HepG2 (cell line): ENCODE measurements around the gene SINHCAF.

Experiments
- MXI1 ChIP-seq: IDR thresholded peaks from 3 replicates; pipeline ENCODE4 v1.6.1; 2012; ENCODE audit warnings: low read depth, low read length, inconsistent platforms, borderline replicate concordance
- NR2C2 ChIP-seq: sonication (generic); formaldehyde crosslinking; IDR thresholded peaks from 2 replicates; pipeline ENCODE4 v1.4.0; 2020; ENCODE audit warnings: missing genetic modification reagents, mild to moderate bottlenecking, moderate library complexity, borderline replicate concordance

DNA sequence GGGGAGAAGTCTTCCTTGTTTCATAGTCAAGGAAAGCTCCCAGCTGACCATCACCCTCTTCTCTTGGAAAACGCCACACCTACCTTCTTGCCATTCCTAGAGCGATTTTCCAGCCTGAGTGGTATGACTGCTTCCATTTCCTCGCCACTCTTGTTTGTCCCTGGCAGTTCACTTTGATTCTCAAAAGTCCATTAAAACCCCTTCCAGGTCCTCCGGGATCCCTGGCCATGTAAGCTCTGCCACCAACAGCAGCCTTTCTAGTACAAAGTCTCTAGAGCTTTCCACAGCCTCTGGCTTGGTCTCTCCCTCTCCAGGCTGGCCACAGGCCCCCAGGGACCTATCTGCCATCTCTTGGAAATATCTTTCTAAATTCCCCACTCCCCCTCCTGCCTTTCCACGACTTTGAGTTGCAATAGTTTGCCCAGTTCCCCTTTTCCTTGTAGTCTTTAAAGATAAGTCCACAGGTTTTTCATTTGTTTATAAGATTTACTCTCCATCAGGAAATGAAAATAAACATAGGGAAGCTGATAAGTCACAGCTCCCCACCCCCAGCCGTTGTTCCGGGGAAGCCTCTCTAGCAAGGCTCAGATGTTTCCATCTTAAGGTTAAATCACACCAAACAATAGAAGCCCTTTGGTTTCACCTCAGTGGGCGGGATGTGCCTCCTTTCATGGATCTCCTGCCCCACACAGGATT is 42.9 kb upstream of the SINHCAF start:
- no peak for TF ChIP-seq NR2C2 (CRISPR knock-in tag)
- TF ChIP-seq MXI1, result no peak
